HG03025 (cell line): Measurements from ENCODE around the gene SUMO4.

Experiments
- ATAC-seq: cut with Tn5 transposase; IDR thresholded peaks from one replicate; pipeline ENCODE4 v1.9.1; 2021; ENCODE audit warnings: mild to moderate bottlenecking, moderate library complexity; ENCODE audit not compliant: unreplicated experiment, low FRiP score

SUMO4 gene

GRCh38 chr6:149400050-149400449 is at the start of gene SUMO4:
Gene SUMO4 (plus strand): TSS chr6:149400262. CDS start chr6:149400392, 130 bp downstream.
- no peak for ATAC-seq

GRCh38 chr6:149354009-149354408 is 46.1 kb upstream of the SUMO4 start:
- no peak for ATAC-seq

DNA sequence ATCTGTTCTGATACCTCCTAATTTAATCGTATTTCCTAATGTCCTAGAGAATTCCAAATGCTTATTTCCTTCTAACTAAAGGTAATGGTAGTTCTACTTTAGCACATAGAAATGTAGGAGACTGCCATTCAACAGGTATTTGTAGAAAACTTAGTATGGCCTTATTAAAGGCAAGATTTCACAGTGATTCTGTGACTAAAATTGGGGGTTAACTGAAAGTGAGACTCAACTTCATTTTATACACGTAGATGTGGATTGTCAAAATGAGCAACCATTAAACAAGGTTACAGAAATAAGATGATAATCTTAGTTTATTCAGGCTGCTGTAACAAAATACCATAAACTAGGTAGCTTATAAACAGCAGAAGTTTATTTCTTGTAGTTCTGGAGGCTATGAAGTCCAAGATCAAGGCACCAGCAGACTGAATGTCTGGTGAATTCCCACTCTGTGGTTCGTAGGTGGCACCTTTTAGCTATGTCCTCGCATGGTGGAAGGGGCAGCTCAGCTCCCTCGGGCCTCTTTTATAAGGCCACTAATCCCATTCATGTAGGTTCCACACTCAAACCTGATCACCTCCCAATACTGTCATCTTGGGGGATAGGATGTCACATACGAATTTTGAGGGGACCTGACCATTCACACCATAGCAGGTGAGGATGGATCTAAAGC is 43.8 kb upstream of the SUMO4 start:
- no peak for ATAC-seq

GRCh38 chr6:149357726-149358538 is 42.1 kb upstream of the SUMO4 start:
- no peak for ATAC-seq

DNA sequence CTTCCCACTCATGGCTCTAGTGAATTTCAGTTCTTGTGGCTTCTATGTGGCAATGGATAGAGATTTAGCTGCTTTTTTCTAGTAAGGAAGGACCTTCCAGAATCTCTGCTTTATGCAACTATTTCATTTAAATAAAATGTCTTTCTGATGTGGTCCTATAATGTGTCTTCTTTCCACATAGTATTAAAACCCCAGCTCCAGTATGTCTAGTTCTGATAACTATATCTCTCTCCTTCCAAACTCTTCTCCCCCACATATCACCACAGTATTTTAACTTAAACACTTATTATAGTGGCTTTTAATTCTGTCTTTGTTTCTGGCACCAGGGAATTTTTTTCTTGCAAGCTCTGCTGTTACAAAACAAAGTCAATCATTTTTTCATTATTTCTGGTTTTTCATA is 40.6 kb upstream of the SUMO4 start:
- ATAC-seq = no peak

- no peak for ATAC-seq
These were observed 39.5 kb upstream of the SUMO4 start for GRCh38 chr6:149360536-149360935.

DNA sequence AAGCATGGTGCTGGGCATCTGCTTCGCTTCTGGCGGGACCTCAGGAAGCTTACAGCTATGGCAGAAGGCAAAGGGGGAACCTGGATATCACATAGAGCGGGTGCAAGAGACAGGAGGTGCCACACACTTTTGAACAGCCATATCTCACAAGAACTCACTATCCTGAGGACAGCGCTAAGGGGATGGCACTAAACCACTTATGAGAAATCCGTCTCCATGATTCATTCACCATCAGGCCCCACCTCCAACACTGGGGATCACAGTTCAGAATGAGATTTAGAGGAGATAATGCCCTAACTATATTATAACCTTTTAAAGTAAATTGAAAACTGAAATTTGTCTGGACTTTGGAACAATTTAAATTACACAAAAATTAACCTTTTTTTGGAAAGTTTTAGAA is 37.8 kb upstream of the SUMO4 start:
- no peak for ATAC-seq

DNA sequence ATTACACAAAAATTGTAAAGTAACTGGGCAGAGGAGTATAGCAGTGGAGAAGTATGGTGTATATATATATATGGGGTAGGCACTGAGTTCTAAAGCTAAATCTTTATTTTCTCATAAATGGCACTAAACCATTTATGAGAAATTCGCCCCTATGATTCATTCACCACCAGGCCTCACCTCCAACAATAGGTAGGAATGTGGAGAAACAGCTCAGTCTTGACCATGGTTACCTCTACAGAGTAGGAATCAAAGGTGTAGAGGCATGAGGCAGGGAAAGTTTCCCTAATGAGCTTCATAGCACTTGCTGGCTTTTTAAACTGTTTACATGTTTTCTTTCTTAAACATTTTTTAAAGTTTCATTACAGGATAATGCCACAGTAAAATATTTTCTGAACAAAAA is 36.9 kb upstream of the SUMO4 start:
- ATAC-seq = no peak

- ATAC-seq = no peak
These were observed 35.5 kb upstream of the SUMO4 start for GRCh38 chr6:149364557-149364956.

- ATAC-seq = no peak
These were observed 34.9 kb upstream of the SUMO4 start for GRCh38 chr6:149365197-149365596.

DNA sequence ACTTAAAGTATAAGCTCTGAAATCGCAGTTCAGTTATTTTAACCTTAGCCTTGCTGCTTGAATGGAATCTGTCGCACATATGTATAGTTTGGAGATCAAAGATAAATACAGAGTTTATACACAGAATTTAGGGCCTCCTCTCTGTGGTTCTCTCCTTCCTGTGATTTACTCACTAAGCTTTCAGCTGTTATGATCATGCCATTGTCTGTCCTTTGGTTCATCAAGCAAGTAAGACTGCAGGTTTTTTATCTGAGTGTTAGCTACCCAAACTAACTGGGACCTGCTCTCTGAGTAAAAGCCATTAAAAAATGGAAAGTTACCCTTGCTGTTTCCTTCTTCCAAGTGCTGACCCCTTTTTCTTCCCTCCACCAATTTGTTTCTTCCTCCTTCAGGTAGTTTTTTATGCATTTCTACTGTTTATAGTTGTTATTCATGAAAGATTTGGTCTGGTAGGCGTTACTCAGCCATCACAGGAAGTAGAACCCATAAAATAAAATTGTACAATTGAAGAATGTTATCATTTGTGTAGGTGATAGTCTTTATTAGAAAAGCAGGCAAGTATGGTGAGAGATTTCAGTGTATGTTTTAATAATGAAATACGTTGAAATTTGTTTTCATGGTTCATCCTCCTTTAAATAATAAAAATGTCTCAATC is 33.7 kb upstream of the SUMO4 start:
- ATAC-seq = no peak

DNA sequence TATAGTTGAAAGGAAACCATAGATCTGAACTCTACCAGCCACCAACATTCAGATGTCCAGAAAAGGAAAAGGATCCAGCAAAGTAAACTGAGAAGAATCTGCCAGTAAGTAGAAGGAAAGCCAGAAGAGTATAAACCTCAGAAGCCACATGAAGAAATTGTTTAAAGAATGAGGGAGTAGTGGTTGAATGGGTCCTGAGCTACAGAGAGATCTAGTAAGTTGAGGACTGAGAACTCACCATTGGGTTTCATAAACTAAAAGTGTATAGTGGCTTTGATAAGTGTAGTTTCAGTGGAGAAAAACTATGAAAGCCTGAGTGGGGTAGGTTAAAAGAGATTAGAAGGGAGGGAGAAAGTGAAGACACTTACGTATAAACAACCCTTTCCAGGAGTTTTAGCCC is 32.0 kb upstream of the SUMO4 start:
- no peak for ATAC-seq

DNA sequence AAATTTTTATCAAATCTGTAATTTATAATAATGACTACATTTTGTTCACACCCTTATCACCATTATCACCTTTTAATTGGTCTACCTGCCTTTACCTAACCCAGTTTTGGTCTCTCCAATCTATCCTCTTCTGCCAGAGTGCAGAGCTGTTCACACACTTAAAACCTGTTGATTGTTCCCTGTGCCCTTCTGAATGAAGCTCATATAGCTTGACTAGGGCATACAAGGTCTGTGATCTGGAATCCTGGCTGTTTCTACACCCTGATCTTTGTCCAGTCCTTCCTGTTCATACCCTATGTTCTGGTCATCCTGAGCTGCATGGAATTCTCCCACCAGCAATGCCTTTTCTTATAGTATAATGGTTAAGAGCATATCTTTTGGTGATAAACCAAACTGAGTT is 28.9 kb upstream of the SUMO4 start:
- ATAC-seq = no peak

DNA sequence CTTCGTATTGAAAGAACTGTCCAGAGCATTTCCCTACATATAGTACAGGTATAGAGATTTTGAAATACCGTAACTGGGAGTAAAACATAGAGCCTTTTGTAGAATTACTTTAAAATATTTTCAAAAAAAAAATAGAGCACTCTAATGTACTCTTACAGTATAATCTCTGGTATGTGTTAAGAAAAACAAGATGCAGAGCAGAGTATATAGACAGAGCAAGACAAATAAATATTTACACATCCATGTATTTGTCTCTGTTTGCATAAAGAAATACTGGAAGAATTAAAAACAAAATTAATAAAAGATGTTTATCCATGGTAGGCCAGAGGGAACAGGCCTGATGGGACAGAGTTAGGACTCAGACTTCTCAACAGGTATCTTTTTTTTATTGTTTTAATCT is 28.0 kb upstream of the SUMO4 start:
- no peak for ATAC-seq

DNA sequence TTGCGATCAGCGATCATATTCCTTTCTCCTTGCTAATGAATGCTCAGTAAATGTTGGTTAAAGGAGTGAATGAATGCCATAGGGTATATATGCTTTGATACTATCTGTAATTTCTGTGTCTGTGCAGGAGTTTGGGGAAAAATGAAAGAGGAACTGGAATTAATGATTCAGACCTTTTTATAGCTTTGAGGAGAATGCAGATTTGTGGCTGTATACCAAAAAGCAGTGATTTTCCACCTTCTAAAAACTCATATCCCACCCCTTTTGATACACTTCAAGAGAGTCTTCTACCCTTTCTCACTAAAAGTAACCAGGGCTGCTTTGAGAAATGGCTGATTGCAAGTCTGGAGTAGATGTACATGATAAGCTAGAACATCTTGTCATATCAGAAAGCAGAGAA is 26.6 kb upstream of the SUMO4 start:
- no peak for ATAC-seq

DNA sequence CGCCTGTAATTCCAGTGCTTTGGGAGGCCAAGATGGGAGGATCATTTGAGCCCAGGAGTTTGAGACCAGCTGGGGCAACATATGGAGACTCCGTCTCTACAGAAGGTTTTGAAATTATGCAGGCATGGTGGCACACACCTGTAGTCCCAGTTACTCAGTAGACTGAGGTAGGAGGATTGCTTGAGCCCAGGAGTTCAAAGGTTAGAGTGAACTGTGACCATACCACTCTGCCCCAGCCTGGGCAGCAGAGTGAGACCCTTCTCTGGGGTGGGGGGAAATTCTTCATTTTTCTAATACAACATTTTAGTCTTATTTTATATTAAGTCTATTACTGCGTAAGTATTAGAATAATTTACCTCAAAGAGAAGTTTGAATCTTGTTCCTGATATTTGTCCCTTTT is 20.1 kb upstream of the SUMO4 start:
- ATAC-seq = no peak

- ATAC-seq = no peak
These were observed 19.5 kb upstream of the SUMO4 start for GRCh38 chr6:149380523-149380922.

- ATAC-seq = no peak
These were observed 16.7 kb upstream of the SUMO4 start for GRCh38 chr6:149383371-149383770.

DNA sequence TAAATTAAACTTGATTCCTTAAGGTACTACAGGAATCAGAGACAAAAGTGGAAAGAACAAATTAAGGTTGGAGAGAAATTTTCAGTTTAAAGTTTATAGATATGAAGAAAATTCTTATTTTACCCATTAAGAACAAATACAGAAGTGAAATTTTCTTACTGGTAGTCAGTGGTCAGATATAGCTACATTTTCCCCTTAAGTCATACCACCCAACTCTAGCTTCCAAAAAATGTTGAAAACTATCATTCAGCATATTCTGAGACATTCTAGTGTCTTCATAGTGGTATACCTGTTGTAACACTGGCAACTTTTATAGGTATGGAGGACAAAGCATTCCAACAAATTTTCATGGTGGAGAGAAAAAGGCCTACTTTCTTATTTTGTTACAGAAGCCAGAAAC is 15.6 kb upstream of the SUMO4 start:
- no peak for ATAC-seq

DNA sequence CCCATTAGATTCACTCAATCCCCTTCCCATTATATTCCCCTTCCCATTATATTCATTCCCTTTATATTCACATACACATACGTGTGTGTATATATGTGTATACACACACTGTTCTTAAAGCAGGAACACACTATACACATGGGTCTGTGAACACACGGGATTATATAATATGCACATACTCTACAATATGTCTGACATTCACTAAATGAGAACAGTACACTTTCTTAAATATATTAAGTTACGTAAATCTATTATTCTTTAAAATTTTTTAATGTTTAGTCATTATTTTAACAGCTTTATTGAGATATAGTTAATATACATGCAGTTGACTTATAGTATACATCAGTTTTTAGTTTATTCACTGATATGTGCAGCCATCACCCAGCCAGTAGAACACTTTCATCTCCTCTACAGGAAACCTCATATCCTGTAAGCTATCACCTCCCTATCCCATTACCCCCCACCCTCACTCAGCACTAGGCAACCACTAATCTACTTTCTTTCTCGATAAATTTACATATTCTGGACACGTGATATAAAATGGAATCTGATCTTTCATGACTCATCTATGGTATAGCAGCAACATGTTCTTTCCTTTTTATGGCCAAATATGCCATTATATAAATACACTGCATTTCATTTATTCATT is 13.9 kb upstream of the SUMO4 start:
- no peak for ATAC-seq
